Neural progenitor cell (in vitro differentiated cells): ENCODE results near the gene PRICKLE3.

ENCODE experiments used
- CTCF ChIP-seq: fragments of 200-600 bp; sonication (generic); IDR thresholded peaks from 2 replicates; pipeline ENCODE4 v1.5.1; 2017; ENCODE audit warnings: antibody characterized with exemption, mild to moderate bottlenecking
- EZH2 ChIP-seq: fragments of 200-600 bp; sonication (generic); IDR thresholded peaks from 2 replicates; pipeline ENCODE4 v1.6.1; 2017; ENCODE audit warnings: antibody characterized with exemption, mild to moderate bottlenecking, moderate library complexity
- EZH2phosphoT487 ChIP-seq: fragments of 200-600 bp; sonication (generic); IDR thresholded peaks from 2 replicates; pipeline ENCODE4 v1.6.1; 2017; ENCODE audit warnings: antibody characterized with exemption

DNA sequence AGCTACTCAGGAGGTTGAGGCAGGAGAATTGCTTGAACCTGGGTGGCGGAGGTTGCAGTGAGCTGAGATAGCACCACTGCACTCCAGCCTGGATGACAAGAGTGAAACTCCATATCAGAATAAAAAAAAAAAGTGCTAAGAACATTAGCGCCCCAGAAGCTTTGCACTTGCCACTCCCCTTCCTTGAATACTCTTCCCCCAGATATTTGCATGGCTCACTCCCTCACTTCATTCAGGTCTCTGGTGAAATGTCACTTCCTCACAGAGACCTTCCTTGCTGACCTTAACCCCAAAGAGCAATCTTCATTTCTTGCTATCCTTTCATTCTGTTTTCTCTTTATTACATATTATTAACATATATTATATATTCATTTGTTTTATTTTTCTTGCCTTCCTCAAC, 35.7 kb upstream of the PRICKLE3 start:
- TF ChIP-seq CTCF (no peak), EZH2 (no peak), EZH2phosphoT487 (no peak)
